Thyroid gland (tissue), 4 donors: Measurements from ENCODE around the gene LIX1. TPM values are rescaled to one million over a fixed set of nuclear protein-coding genes. Genes with fewer than 3 reads are reported as not detected.
A peak's percentile ranks its signal among the peaks of the same experiment; 100 is the strongest.
"Not testable (repeated sequence)": the region's sequence is repeated elsewhere in the genome, so short reads cannot be mapped to it uniquely, and the experiment has no call there.

Experiments used
- DNase-seq, 2 donors: peaks; one replicate each; pipeline ENCODE4 v3.0.0-alpha.2; 2019
- H3K27ac ChIP-seq, 3 donors: fragments of 200-600 bp; sonication (generic); 1 replicate in 2 of 3; 2 replicates in 1 of 3; pipeline ENCODE4 v1.5.1; 2016 to 2019; ENCODE audit warnings: mild to moderate bottlenecking in 1 of 3, moderate library complexity in 1 of 3
- H3K27me3 ChIP-seq: fragments of 200-600 bp; sonication (generic); one replicate; pipeline ENCODE4 v1.5.1; 2019
- H3K36me3 ChIP-seq, 2 donors: fragments of 200-600 bp; sonication (generic); one replicate each; pipeline ENCODE4 v1.5.1; 2016 to 2019
- H3K4me1 ChIP-seq, 2 donors: fragments of 200-600 bp; sonication (generic); one replicate each; pipeline ENCODE4 v1.5.1; 2017 to 2019
- H3K4me3 ChIP-seq, 3 donors: fragments of 200-600 bp; sonication (generic); replicated peaks in 1 of 3; 1 replicate in 2 of 3; 2 replicates in 1 of 3; pipeline ENCODE4 v1.5.1; 2016; ENCODE audit warnings: mild to moderate bottlenecking in 1 of 3
- H3K9me3 ChIP-seq: fragments of 200-600 bp; sonication (generic); one replicate; pipeline ENCODE4 v1.5.1; 2017
- CTCF ChIP-seq, 6 experiments: fragments of 200-600 bp in 3 of 6; fragments of 450-650 bp in 3 of 6; sonication (generic) in 3 of 6; IDR thresholded peaks; one replicate each; pipeline ENCODE4 v1.5.1; 2016 to 2019; ENCODE audit warnings: antibody characterized with exemption in 6 of 6, mild to moderate bottlenecking in 2 of 6, inconsistent platforms in 1 of 6, moderate library complexity in 1 of 6
- POLR2A ChIP-seq, 2 donors: fragments of 450-650 bp; IDR thresholded peaks; one replicate each; pipeline ENCODE4 v1.6.1; 2017; ENCODE audit warnings: antibody characterized with exemption in 2 of 2, mild to moderate bottlenecking in 2 of 2, moderate library complexity in 1 of 2
- WGBS, 2 donors: methylation state at CpG; one replicate each; pipeline ENCODE4 v1.1.5; 2017; 5-methylcytosine and 5-hydroxymethylcytosine counted together
- intact Hi-C: fragments of 100-400 bp; cut with DNase I; formaldehyde crosslinking; loops from one replicate; pipeline ENCODE4 v1.15.1; 2023
- total RNA-seq, 4 donors: library from RNA; depleted of rRNA; stranded (reverse); fragments of >200 nt; gene quantifications; one replicate each; pipeline ENCODE4 v1.2.3, GENCODE V29; 2016

Gene LIX1
- 1 to 10 TPM in 2 of 4 donors, under 1 TPM in 2; 0.89 to 5.5 (median 1.7) TPM for total RNA-seq

- no peak within 1 kb of the TSS for H3K4me3 ChIP-seq
- no peak within 1 kb of the TSS for H3K27ac ChIP-seq
- intact Hi-C loops = loop anchor here (5.0 kb wide), 1 partner anchor 145 kb away; no protein-coding TSS in a partner anchor
- TF ChIP-seq CTCF (IDR thresholded peaks at IDR 0.05) (peak in 5 of 6 experiments; percentile 22 to 76 (median 60)), POLR2A (IDR thresholded peaks at IDR 0.05) (no peak)
- DNase-seq = peak; percentile 51 to 58
- no peaks in the 10 kb centered on the region for H3K36me3 ChIP-seq
- no peaks in the 10 kb centered on the region for H3K27me3 ChIP-seq
- H3K4me1 ChIP-seq = no peaks in the 10 kb centered on the region
- WGBS, 2 donors = 49 to 50% methylated on average over 6 of the region's 6 CpGs
- no peaks in the 10 kb centered on the region for H3K9me3 ChIP-seq
These were observed at the start of gene LIX1 for GRCh38 chr5:97142521-97143254. TSS of gene LIX1 (minus strand) at chr5:97142611. CDS start at chr5:97142576, 35 bp downstream.

- 77 to 85% methylated on average over 2 of the region's 2 CpGs for WGBS, 2 donors
These were observed 49.5 kb upstream of the LIX1 start for GRCh38 chr5:97191893-97192292.

GRCh38 chr5:97189523-97189922, 47.1 kb upstream of the LIX1 start:
- not testable (repeated sequence) for DNase-seq
- WGBS, 2 donors = 94 to 95% methylated on average over 1 of the region's 1 CpG

More at GRCh38 chr5:97191893-97192292, 49.5 kb upstream of the LIX1 start:
- TF ChIP-seq CTCF (IDR thresholded peaks at IDR 0.05) = no peak
- TF ChIP-seq POLR2A (IDR thresholded peaks at IDR 0.05) = no peak
- no peak overlapping the region for H3K27ac ChIP-seq
- no peaks in the 10 kb centered on the region for H3K36me3 ChIP-seq
- no peaks in the 10 kb centered on the region for H3K4me1 ChIP-seq
- no peak for DNase-seq
- intact Hi-C loops = no loop called here
- H3K27me3 ChIP-seq = no peaks in the 10 kb centered on the region
- no peaks in the 10 kb centered on the region for H3K9me3 ChIP-seq
- no peak overlapping the region for H3K4me3 ChIP-seq

GRCh38 chr5:97183930-97184213, 41.5 kb upstream of the LIX1 start:
- intact Hi-C loops = loop anchor here (5.0 kb wide), 1 partner anchor 1588 kb away; the partner anchor contains the start of gene RGMB
- no peak for DNase-seq
- peak overlapping the region; percentile 73 to 91 (median 90) for H3K27ac ChIP-seq
- peaks cover 1 to 3% of the 10 kb centered on the region in 2 donors for H3K36me3 ChIP-seq
- WGBS, 2 donors = 51 to 54% methylated on average over 6 of the region's 6 CpGs
- peaks cover 16 to 19% of the 10 kb centered on the region in 2 donors for H3K4me1 ChIP-seq
- no peaks in the 10 kb centered on the region for H3K9me3 ChIP-seq
- no peaks in the 10 kb centered on the region for H3K27me3 ChIP-seq
- TF ChIP-seq CTCF (IDR thresholded peaks at IDR 0.05) = no peak
- TF ChIP-seq POLR2A (IDR thresholded peaks at IDR 0.05) = no peak
- H3K4me3 ChIP-seq = peak overlapping the region in 2 of 3 donors; percentile 61 to 100

More at GRCh38 chr5:97189523-97189922, 47.1 kb upstream of the LIX1 start:
- H3K9me3 ChIP-seq, H3K27me3 ChIP-seq, intact Hi-C loops, H3K36me3 ChIP-seq, H3K4me3 ChIP-seq, H3K4me1 ChIP-seq, H3K27ac ChIP-seq: not testable (repeated sequence)

GRCh38 chr5:97183100-97183929, 40.9 kb upstream of the LIX1 start, which contains the start of gene RIOK2:
TSS of gene RIOK2 (minus strand) at chr5:97183247. CDS start at chr5:97183191, 56 bp downstream.
- 0 to 1% methylated on average over 37 to 44 of the region's 44 CpGs for whole genome bisulfite sequencing, 2 donors
- intact Hi-C loops = loop anchor here (5.0 kb wide), 1 partner anchor 1589 kb away; the partner anchor contains the start of gene RGMB
- Histone ChIP-seq H3K4me1 (peaks cover 16 to 19% of the 10 kb centered on the region in 2 donors), H3K9me3 (no peaks in the 10 kb centered on the region), H3K36me3 (peaks cover 7 to 9% of the 10 kb centered on the region in 2 donors), H3K27me3 (no peaks in the 10 kb centered on the region), H3K4me3 (peak within 1 kb of the TSS; percentile 30 to 100 (median 61)), H3K27ac (peak within 1 kb of the TSS; percentile 73 to 91 (median 90))
- TF ChIP-seq CTCF (IDR thresholded peaks at IDR 0.05) (peak in 1 of 6 experiments; percentile 26), POLR2A (IDR thresholded peaks at IDR 0.05) (peak in 1 of 2 donors; percentile 64)
- DNase-seq = peak; percentile 94 to 96
